IMR-90 (cell line): ENCODE data around the gene CCDC74B. TPM values are rescaled to one million over a fixed set of nuclear protein-coding genes. Genes with fewer than 3 reads are reported as not detected.
"Not testable (repeated sequence)": the region's sequence is repeated elsewhere in the genome, so short reads cannot be mapped to it uniquely, and the experiment has no call there.

Experiments used
- ATAC-seq: fragments of 200-7000 bp; cut with Tn5 transposase; 2 replicates; pipeline ENCODE4 v1.9.1; 2020; ENCODE audit warnings: low read depth, mild to moderate bottlenecking, moderate library complexity
- BruUV-seq: library from RNA; stranded (reverse); fragments of 400-500 nt; replicated peaks from 2 replicates; lab custom pipeline; 2021; lab: Mats Ljungman, UMichigan
- CTCF ChIA-PET: fragments of 300-600 bp; formaldehyde crosslinking; extraction: SDS; loops from one replicate; lab custom pipeline; 2021; ENCODE audit warnings: antibody characterized with exemption; lab: Yijun Ruan, JAX
- POLR2A ChIA-PET: fragments of 300-600 bp; sonication (Branson Sonifier 250); formaldehyde crosslinking; loops from one replicate; lab custom pipeline; 2022; ENCODE audit warnings: antibody characterized with exemption; ENCODE audit not compliant: unreplicated experiment; lab: Charles Lee
- DNase-seq: peaks from one replicate; pipeline ENCODE4 v3.0.0; 2013
- H2AFZ ChIP-seq: replicated peaks from 2 replicates; pipeline ENCODE3; 2013; ENCODE audit warnings: low read length, mild to moderate bottlenecking; ENCODE audit not compliant: poor library complexity
- H2AK5ac ChIP-seq: 2 replicates; pipeline ENCODE4 v1.6.1; 2013; ENCODE audit warnings: low read depth, low read length, inconsistent platforms
- H2AK9ac ChIP-seq: replicated peaks from 2 replicates; pipeline ENCODE3; 2013; ENCODE audit warnings: mild to moderate bottlenecking, low read depth, low read length, moderate library complexity; ENCODE audit not compliant: poor library complexity
- H2BK120ac ChIP-seq: 2 replicates; pipeline ENCODE4 v1.6.1; 2013; ENCODE audit warnings: low read depth, low read length, inconsistent platforms
- H2BK15ac ChIP-seq: 3 replicates; pipeline ENCODE4 v1.6.1; 2013; ENCODE audit warnings: low read depth, low read length, inconsistent platforms
- H2BK20ac ChIP-seq: 2 replicates; pipeline ENCODE4 v1.6.1; 2013; ENCODE audit warnings: low read depth, mild to moderate bottlenecking, inconsistent platforms, low read length, moderate library complexity
- H2BK5ac ChIP-seq: 2 replicates; pipeline ENCODE4 v1.6.1; 2013; ENCODE audit warnings: mild to moderate bottlenecking, low read depth, low read length, inconsistent platforms; ENCODE audit not compliant: poor library complexity, severe bottlenecking
- H3K14ac ChIP-seq: replicated peaks from 2 replicates; pipeline ENCODE4 v1.6.1; 2013; ENCODE audit warnings: low read depth, low read length, inconsistent platforms
- H3K18ac ChIP-seq: 2 replicates; pipeline ENCODE4 v1.6.1; 2013; ENCODE audit warnings: low read depth, low read length, control low read depth
- H3K23ac ChIP-seq: 2 replicates; pipeline ENCODE4 v1.6.1; 2013; ENCODE audit warnings: low read depth, low read length, inconsistent platforms
- H3K27ac ChIP-seq: 2 replicates; pipeline ENCODE4 v1.5.1; 2013; ENCODE audit warnings: mild to moderate bottlenecking, control low read depth, low read length; ENCODE audit not compliant: insufficient read depth
- H3K27me3 ChIP-seq: 2 replicates; pipeline ENCODE4 v1.6.1; 2013; ENCODE audit warnings: low read length; ENCODE audit not compliant: control insufficient read depth, insufficient read depth
- H3K36me3 ChIP-seq: 2 replicates; pipeline ENCODE4 v1.6.1; 2013; ENCODE audit warnings: low read length, mixed read lengths; ENCODE audit not compliant: control insufficient read depth, insufficient read depth
- H3K4ac ChIP-seq: 2 replicates; pipeline ENCODE4 v1.6.1; 2013; ENCODE audit warnings: low read depth, low read length, inconsistent platforms
- H3K4me1 ChIP-seq: 2 replicates; pipeline ENCODE4 v1.6.1; 2013; ENCODE audit warnings: low read length, mixed read lengths; ENCODE audit not compliant: control insufficient read depth, insufficient read depth
- H3K4me2 ChIP-seq: 2 replicates; pipeline ENCODE4 v1.6.1; 2013; ENCODE audit warnings: low read depth, mild to moderate bottlenecking, control low read depth, low read length, moderate library complexity
- H3K4me3 ChIP-seq: 2 replicates; pipeline ENCODE4 v1.5.1; 2013; ENCODE audit warnings: low read depth, mild to moderate bottlenecking, control low read depth, low read length, moderate library complexity; ENCODE audit not compliant: insufficient read depth
- H3K56ac ChIP-seq: 2 replicates; pipeline ENCODE4 v1.6.1; 2013; ENCODE audit warnings: low read length, inconsistent platforms; ENCODE audit not compliant: insufficient read depth; ENCODE audit errors: extremely low read depth
- H3K79me1 ChIP-seq, 2 experiments: 2 replicates each; pipeline ENCODE4 v1.6.1; 2013; ENCODE audit warnings: low read length in 2 of 2, inconsistent platforms in 1 of 2, low read depth in 1 of 2
- H3K9ac ChIP-seq: 2 replicates; pipeline ENCODE4 v1.6.1; 2013; ENCODE audit warnings: low read depth, low read length, control low read depth
- H3K9me1 ChIP-seq: 2 replicates; pipeline ENCODE4 v1.6.1; 2013; ENCODE audit warnings: low read length, inconsistent platforms; ENCODE audit not compliant: insufficient read depth
- H3K9me3 ChIP-seq: 2 replicates; pipeline ENCODE4 v1.6.1; 2013; ENCODE audit warnings: low read length; ENCODE audit not compliant: control insufficient read depth, insufficient read depth
- H4K20me1 ChIP-seq: 2 replicates; pipeline ENCODE4 v1.6.1; 2013; ENCODE audit warnings: low read length, inconsistent platforms; ENCODE audit not compliant: insufficient read depth
- H4K5ac ChIP-seq: 2 replicates; pipeline ENCODE4 v1.6.1; 2013; ENCODE audit warnings: mild to moderate bottlenecking, low read depth, low read length, control low read depth
- H4K8ac ChIP-seq, 2 experiments: 2 replicates each; pipeline ENCODE4 v1.6.1; 2013; ENCODE audit warnings: low read depth in 2 of 2, low read length in 2 of 2, control low read depth in 1 of 2, inconsistent platforms in 1 of 2
- H4K91ac ChIP-seq: 2 replicates; pipeline ENCODE4 v1.6.1; 2013; ENCODE audit warnings: low read depth, low read length, inconsistent platforms; ENCODE audit not compliant: insufficient read depth
- WGBS, 2 experiments: methylation state at CpG; one replicate each; pipeline versions ENCODE4 v1.1.5 to v1.1.7; 2013; ENCODE audit warnings: missing lambda C conversion rate in 2 of 2; ENCODE audit not compliant: insufficient read length in 1 of 2; ENCODE audit errors: extremely low coverage in 2 of 2; 5-methylcytosine and 5-hydroxymethylcytosine counted together
- dilution Hi-C: fragments of 300-500 bp; cut with HindIII; formaldehyde crosslinking; loops from one replicate; pipeline ENCODE4 v1.14.3; 2018; ENCODE audit warnings: low sequenced_read_pairs; ENCODE audit not compliant: unreplicated experiment
- in situ Hi-C: fragments of 300-500 bp; cut with MboI; formaldehyde crosslinking; loops from 3 replicates; pipeline ENCODE4 v1.14.3; 2019; ENCODE audit warnings: low sequenced_read_pairs, inconsistent platforms, mixed read lengths
- intact Hi-C: fragments of 100-400 bp; cut with micrococcal nuclease; formaldehyde crosslinking; loops from 2 replicates; pipeline ENCODE4 v1.10.0; 2022
- polyA plus RNA-seq, 3 experiments: library from polyadenylated mRNA; depleted of rRNA; stranded (reverse); fragments of >200 nt; gene quantifications; 2 replicates each; pipeline ENCODE4 v1.2.3, GENCODE V29; 2012; ENCODE audit warnings: low replicate concordance in 1 of 3
- total RNA-seq: library from RNA; depleted of rRNA; stranded (reverse); fragments of >200 nt; gene quantifications from 2 replicates; pipeline ENCODE4 v1.2.3, GENCODE V29; 2012

Gene CCDC74B
- total and polyA plus RNA-seq, 2 of the 4 experiments (the other 2 are of a cell fraction) = 3.9 to 8.4 TPM

- BruUV-seq, dilution Hi-C loops: not testable (repeated sequence)
- in situ Hi-C loops = loop anchor here (25.0 kb wide), 1 partner anchor 1358 kb away; no protein-coding TSS in a partner anchor
These were observed 9.5 kb upstream of the CCDC74B start for GRCh38 chr2:130154423-130154770.

GRCh38 chr2:130153721-130154422 is 9.0 kb upstream of the CCDC74B start:
- POLR2A ChIA-PET = interaction anchor here (0.5 kb wide), 1 partner anchor 15 kb away, joined by 4 read pairs; no protein-coding TSS in a partner anchor
- ATAC-seq, H3K27ac ChIP-seq, H3K9me1 ChIP-seq, dilution Hi-C loops, H2BK20ac ChIP-seq, H2BK120ac ChIP-seq, H3K56ac ChIP-seq, H3K4ac ChIP-seq, H2AK5ac ChIP-seq, DNase-seq, CTCF ChIA-PET, H3K9me3 ChIP-seq, H4K20me1 ChIP-seq, H2AFZ ChIP-seq, H3K27me3 ChIP-seq, H3K4me3 ChIP-seq, intact Hi-C loops, H4K5ac ChIP-seq, H2BK15ac ChIP-seq, H3K79me1 ChIP-seq, H3K14ac ChIP-seq, BruUV-seq, H4K8ac ChIP-seq, H4K91ac ChIP-seq, H3K4me2 ChIP-seq, H2AK9ac ChIP-seq, H3K23ac ChIP-seq, H2BK5ac ChIP-seq, H3K18ac ChIP-seq, H3K9ac ChIP-seq, H3K4me1 ChIP-seq: not testable (repeated sequence)
- WGBS, 2 experiments = no CpG with 5 or more reads among the region's 23 CpGs
- H3K36me3 ChIP-seq = peaks cover 28% of the 10 kb centered on the region; the same call in 1 of the 2 replicates
- in situ Hi-C loops = loop anchor here (25.0 kb wide), 1 partner anchor 1358 kb away; no protein-coding TSS in a partner anchor

More at GRCh38 chr2:130154423-130154770, 9.5 kb upstream of the CCDC74B start:
- CTCF ChIA-PET, H2AFZ ChIP-seq, H4K8ac ChIP-seq, H2BK20ac ChIP-seq, H2BK15ac ChIP-seq, H3K4me2 ChIP-seq, H4K91ac ChIP-seq, H3K9me1 ChIP-seq, H3K27me3 ChIP-seq, POLR2A ChIA-PET, H4K20me1 ChIP-seq, H4K5ac ChIP-seq, H3K4me1 ChIP-seq, H2AK5ac ChIP-seq, H3K9ac ChIP-seq, H3K4ac ChIP-seq, H3K79me1 ChIP-seq, H2AK9ac ChIP-seq, ATAC-seq, H3K4me3 ChIP-seq, H3K56ac ChIP-seq, H3K18ac ChIP-seq, DNase-seq, H3K27ac ChIP-seq, intact Hi-C loops, H2BK5ac ChIP-seq, H3K14ac ChIP-seq, H3K23ac ChIP-seq, H2BK120ac ChIP-seq, H3K9me3 ChIP-seq: not testable (repeated sequence)
- WGBS, 2 experiments = 100% methylated on average over 1 of the region's 8 CpGs; no CpG with 5 or more reads in 1 of the 2 experiments
- peaks cover 29% of the 10 kb centered on the region; the same call in 1 of the 2 replicates for H3K36me3 ChIP-seq
